GM12864 (cell line): ENCODE data around the gene HOXC12.

Experiments
- DNase-seq: peaks from one replicate; pipeline ENCODE4 v3.0.0-alpha.2; 2011; ENCODE audit warnings: low read depth
- H3K4me3 ChIP-seq: 2 replicates; pipeline ENCODE4 v1.5.1; 2011; ENCODE audit warnings: mild to moderate bottlenecking, low read depth, low read length, control low read depth
- CTCF ChIP-seq: IDR thresholded peaks from 2 replicates; pipeline ENCODE4 v1.5.1; 2011; ENCODE audit warnings: low read depth, mild to moderate bottlenecking, moderate library complexity, low read length, control low read depth, inconsistent platforms; ENCODE audit errors: missing control alignments

HOXC12 gene

GRCh38 chr12:53998110-53998899 lies 43.6 kb downstream of the HOXC12 start:
- no peak for TF ChIP-seq CTCF
- DNase-seq, result no peak
- H3K4me3 ChIP-seq, result no peak overlapping the region

DNA sequence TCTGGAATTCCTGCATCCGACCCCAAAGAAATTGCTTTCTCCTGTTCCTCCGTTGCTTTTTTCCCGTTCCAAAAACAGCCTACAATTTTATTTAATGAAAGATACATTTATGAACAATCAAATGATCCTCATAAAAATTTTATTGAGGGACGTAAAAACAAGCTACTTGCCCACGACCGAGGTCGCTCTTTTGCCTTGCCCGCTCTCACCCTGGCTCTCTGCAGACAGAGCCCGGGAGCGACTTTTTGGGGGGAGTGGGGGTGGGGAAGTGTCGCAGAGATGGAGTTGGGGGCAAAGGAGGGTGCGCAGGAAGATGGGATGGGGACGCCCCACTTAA lies 44.2 kb downstream of the HOXC12 start:
- H3K4me3 ChIP-seq, result no peak overlapping the region
- no peak for TF ChIP-seq CTCF
- DNase-seq, result no peak

DNA sequence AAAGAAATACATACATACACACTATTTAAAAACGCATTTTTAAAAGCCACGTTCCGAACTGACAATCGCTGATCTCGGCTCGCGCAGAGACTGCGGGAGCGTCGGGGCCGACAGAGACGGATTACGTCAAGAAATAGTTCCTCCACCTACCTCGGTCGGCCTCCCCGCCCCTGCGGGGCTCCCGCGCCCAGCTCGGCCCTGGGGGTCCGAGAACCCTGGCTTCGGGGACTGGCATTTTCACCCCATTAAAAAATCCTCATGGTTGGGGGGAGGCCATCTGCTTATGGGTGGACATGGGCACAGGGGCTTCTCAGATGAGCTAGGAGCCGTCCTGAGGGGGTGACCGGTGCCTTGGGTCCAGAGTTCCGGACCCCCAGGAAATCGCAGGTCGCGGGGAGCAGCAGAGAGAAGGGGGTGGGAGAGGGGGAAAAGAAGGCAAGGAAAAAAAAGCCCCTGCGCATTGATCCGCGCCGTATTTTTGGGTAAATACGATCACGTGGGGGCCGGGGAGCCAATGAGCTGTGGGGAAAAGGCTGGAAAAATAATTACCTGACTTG lies 44.9 kb downstream of the HOXC12 start:
- DNase-seq, result no peak
- TF ChIP-seq CTCF, result no peak
- no peak overlapping the region; the same call in 1 of the 2 replicates for H3K4me3 ChIP-seq

DNA sequence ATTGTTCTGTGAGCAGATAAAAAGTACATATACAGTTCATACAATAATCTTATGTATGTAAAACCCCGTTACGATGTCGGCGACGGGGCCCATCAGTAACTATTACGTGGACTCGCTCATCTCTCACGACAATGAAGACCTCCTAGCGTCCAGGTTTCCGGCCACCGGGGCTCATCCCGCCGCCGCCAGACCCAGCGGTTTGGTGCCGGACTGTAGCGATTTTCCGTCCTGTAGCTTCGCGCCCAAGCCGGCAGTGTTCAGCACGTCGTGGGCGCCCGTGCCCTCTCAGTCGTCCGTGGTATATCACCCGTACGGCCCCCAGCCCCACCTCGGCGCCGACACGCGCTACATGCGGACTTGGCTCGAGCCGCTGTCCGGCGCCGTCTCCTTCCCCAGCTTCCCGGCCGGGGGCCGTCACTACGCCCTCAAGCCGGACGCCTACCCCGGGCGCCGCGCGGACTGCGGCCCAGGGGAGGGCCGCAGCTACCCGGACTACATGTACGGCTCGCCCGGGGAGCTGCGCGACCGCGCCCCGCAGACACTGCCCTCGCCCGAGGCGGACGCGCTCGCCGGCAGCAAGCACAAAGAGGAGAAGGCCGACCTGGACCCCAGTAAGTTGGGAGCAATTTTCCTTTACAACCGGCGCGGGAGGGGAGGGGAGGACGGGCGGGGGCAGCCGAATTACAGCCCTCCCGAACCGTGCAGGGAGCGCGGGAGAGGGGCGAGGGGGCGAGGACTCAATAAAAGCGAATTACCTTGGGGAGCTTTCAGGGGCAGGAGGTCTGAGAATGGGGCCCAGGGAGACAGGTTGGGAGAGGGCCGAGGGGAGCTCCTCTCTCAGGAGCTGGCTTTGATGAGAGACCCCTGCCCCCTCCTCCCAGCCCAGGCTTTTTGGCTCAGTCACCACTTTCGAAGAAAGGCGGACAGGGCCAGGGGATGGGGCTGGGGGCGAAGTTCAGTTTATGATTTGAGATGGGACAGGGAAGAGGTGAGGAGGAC lies 45.7 kb downstream of the HOXC12 start, which contains the start of gene HOXC9:
HOXC9 (plus strand) TSS at position 46 of the 999 bp plus-strand sequence; CDS start at position 74, 28 bp downstream.
- DNase-seq, result no peak
- TF ChIP-seq CTCF, result no peak
- peak within 1 kb of the TSS; percentile 23 for H3K4me3 ChIP-seq

DNA sequence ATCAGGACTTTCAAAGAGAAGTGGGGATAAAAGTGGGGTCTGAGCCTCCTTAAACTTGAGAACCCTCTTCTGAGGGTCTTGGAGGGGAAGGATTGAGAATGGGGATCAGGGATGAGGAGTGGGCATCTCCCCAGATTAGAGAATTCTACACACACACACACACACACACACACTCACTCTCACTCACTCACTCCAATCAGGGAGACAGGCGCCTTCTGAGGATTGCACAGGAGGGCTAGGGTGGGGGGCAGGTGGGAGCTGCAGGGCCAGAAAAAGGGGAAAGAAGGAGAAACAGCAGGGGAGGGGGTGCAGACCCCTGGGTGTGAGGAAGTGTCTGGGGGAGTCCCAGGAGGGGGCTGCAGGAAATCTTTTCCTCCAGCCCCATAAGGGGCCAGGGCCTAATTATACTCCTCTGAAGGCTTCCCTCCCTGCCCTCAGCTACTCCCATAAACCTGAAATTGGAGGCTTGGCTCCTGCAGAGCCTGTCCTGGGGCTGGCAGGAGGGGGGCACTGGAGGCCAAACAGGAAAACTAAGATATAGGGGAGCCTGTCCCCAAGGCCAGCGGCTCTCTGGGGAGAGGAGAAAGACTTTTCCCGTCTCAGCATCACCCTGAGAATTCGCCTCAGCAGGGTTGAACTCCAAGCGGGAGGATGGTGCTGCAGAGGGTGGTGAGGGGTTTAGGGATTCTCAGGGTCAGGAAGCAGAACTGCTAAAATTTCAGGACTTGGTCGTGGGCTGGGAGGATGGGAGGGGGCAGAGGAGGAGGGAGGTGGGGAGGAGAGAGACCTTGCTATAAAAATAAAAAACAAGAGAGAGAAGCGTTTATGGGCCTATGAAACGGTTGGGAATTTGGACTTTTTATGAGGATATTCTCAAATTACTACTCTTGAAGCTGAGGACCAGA lies 46.8 kb downstream of the HOXC12 start:
- TF ChIP-seq CTCF, result no peak
- no peak overlapping the region for H3K4me3 ChIP-seq

More for the DNA sequence above, 46.8 kb downstream of the HOXC12 start:
- no peak for DNase-seq
